Sigmoid colon (tissue), 7 donors: ENCODE measurements around the gene C19orf47. TPM values are rescaled to one million over a fixed set of nuclear protein-coding genes. Genes with fewer than 3 reads are reported as not detected.

Experiments used
- DNase-seq: peaks from one replicate; pipeline ENCODE4 v3.0.0-alpha.2; 2019
- H3K27ac ChIP-seq, 4 donors: fragments of 200-600 bp; sonication (generic); one replicate each; pipeline ENCODE4 v1.5.1; 2016 to 2019; ENCODE audit warnings: mild to moderate bottlenecking in 1 of 4
- H3K27me3 ChIP-seq, 3 donors: fragments of 200-600 bp; sonication (generic); one replicate each; pipeline ENCODE4 v1.5.1; 2019; ENCODE audit warnings: mild to moderate bottlenecking in 1 of 3
- H3K36me3 ChIP-seq, 4 donors: fragments of 200-600 bp; sonication (generic); one replicate each; pipeline ENCODE4 v1.5.1; 2016 to 2019
- H3K4me1 ChIP-seq, 4 donors: fragments of 200-600 bp; sonication (generic); one replicate each; pipeline ENCODE4 v1.5.1; 2017 to 2019
- H3K4me3 ChIP-seq, 4 donors: fragments of 200-600 bp; sonication (generic); one replicate each; pipeline ENCODE4 v1.5.1; 2017 to 2019; ENCODE audit warnings: mild to moderate bottlenecking in 2 of 4, moderate library complexity in 1 of 4
- H3K9me3 ChIP-seq, 4 donors: fragments of 200-600 bp in 3 of 4; sonication (generic) in 3 of 4; one replicate each; pipeline versions ENCODE4 v1.5.1 to v1.6.1; 2013 to 2019
- CTCF ChIP-seq, 4 experiments: fragments of 450-650 bp in 3 of 4; fragments of 200-600 bp in 1 of 4; IDR thresholded peaks; one replicate each; pipeline ENCODE4 v1.5.1; 2016 to 2019; ENCODE audit warnings: antibody characterized with exemption in 4 of 4, mild to moderate bottlenecking in 3 of 4, moderate library complexity in 2 of 4
- EP300 ChIP-seq, 4 donors: sonication (generic); formaldehyde crosslinking; IDR thresholded peaks; one replicate each; pipeline ENCODE4 v1.6.1; 2017; ENCODE audit warnings: antibody characterized with exemption in 4 of 4
- POLR2A ChIP-seq, 2 donors: fragments of 450-650 bp; IDR thresholded peaks; one replicate each; pipeline ENCODE4 v1.6.1; 2016; ENCODE audit warnings: antibody characterized with exemption in 2 of 2, mild to moderate bottlenecking in 2 of 2, moderate library complexity in 2 of 2
- POLR2AphosphoS5 ChIP-seq, 4 donors: sonication (generic); formaldehyde crosslinking; IDR thresholded peaks; one replicate each; pipeline ENCODE4 v1.6.1; 2017; ENCODE audit warnings: antibody characterized with exemption in 4 of 4
- WGBS, 2 donors: extraction: QIAGEN DNeasy Blood & Tissue Kit; methylation state at CpG; one replicate each; pipeline ENCODE4 v1.1.7; 2013; 5-methylcytosine and 5-hydroxymethylcytosine counted together
- intact Hi-C: fragments of 100-400 bp; cut with DNase I; formaldehyde crosslinking; loops from one replicate; pipeline ENCODE4 v1.15.1; 2023
- polyA plus RNA-seq, 3 donors: library from polyadenylated mRNA; stranded (reverse); fragments of 200-250 nt; gene quantifications; one replicate each; pipeline ENCODE4 v1.2.3, GENCODE V29; 2013
- small RNA-seq, 3 donors: library from RNA; depleted of rRNA; stranded (forward); fragments of <200 nt; gene quantifications; one replicate each; pipeline ENCODE3, GENCODE V24; 2016
- total RNA-seq, 4 donors: library from RNA; depleted of rRNA; stranded (reverse); fragments of >200 nt; gene quantifications; one replicate each; pipeline ENCODE4 v1.1.0, GENCODE V29; 2016
- donor health status: healthy with polysubstance abuse.
- donor health status: Bipolar disorder and iron deficiency.
- donor health status: healthy.

Gene C19orf47
- total and polyA plus RNA-seq, 7 donors, result 7.9 to 16.7 (median 10.5) TPM

- Histone ChIP-seq H3K4me1 (peaks cover 0 to 50% (median 41%) of the 10 kb centered on the region in 4 donors), H3K27ac (no peak overlapping the region), H3K9me3 (no peaks in the 10 kb centered on the region), H3K4me3 (no peak overlapping the region), H3K36me3 (no peaks in the 10 kb centered on the region), H3K27me3 (no peaks in the 10 kb centered on the region)
- intact Hi-C loops, result no loop called here
- TF ChIP-seq EP300 (IDR thresholded peaks at IDR 0.05) (no peak), CTCF (IDR thresholded peaks at IDR 0.05) (no peak), POLR2AphosphoS5 (IDR thresholded peaks at IDR 0.05) (no peak), POLR2A (IDR thresholded peaks at IDR 0.05) (no peak)
- 90 to 91% methylated on average over 4 of the region's 4 CpGs for WGBS, 2 donors
- no peak for DNase-seq
Measured at GRCh38 chr19:40271706-40272105, 76.5 kb downstream of the C19orf47 start.

GRCh38 chr19:40270362-40271089 is 77.7 kb downstream of the C19orf47 start:
- Histone ChIP-seq H3K36me3 (no peaks in the 10 kb centered on the region), H3K27ac (no peak overlapping the region), H3K4me1 (peaks cover 0 to 56% (median 47%) of the 10 kb centered on the region in 4 donors), H3K4me3 (no peak overlapping the region), H3K9me3 (no peaks in the 10 kb centered on the region), H3K27me3 (no peaks in the 10 kb centered on the region)
- 91 to 93% methylated on average over 12 of the region's 12 CpGs for WGBS, 2 donors
- DNase-seq, result no peak
- intact Hi-C loops, result no loop called here
- no peak for TF ChIP-seq EP300 (IDR thresholded peaks at IDR 0.05)
- TF ChIP-seq CTCF (IDR thresholded peaks at IDR 0.05), result no peak
- no peak for TF ChIP-seq POLR2A (IDR thresholded peaks at IDR 0.05)
- no peak for TF ChIP-seq POLR2AphosphoS5 (IDR thresholded peaks at IDR 0.05)

Small RNA genes lying within 50 kb of the gene (small RNA-seq; reads per million reads assigned to genes)
- 0.29 to 0.60 (median 0.54) reads per million in 3 donors for gene MIR641
- gene MIR6796, result 0 to 0.12 (median 0) reads per million in 3 donors
- 0 reads per million in 3 donors for gene RF00019
- 0 reads per million in 3 donors for gene RNU6-945P

Other genes starting within 250 kb of the C19orf47 start
- 10 to 100 TPM in 2 of 4 donors, 1 to 10 TPM in 2; 6.4 to 17.2 (median 10.5) TPM for gene MAP3K10, start 157.0 kb downstream of the C19orf47 start, total RNA-seq
- 1 to 10 TPM; 4.2 to 9.8 (median 4.2) TPM for gene MAP3K10, start 157.0 kb downstream of the C19orf47 start, polyA plus RNA-seq
- gene TTC9B, start 130.0 kb downstream of the C19orf47 start, total RNA-seq, result 1 to 10 TPM in 2 of 4 donors, not detected in 2; 1.1 to 5.0 TPM
- under 1 TPM in 1 of 3 donors, not detected in 2; 0.34 TPM for gene TTC9B, start 130.0 kb downstream of the C19orf47 start, polyA plus RNA-seq
- gene CCNP, start 121.7 kb downstream of the C19orf47 start, total RNA-seq, result not detected
- under 1 TPM in 1 of 3 donors, not detected in 2; 0.23 TPM for gene CCNP, start 121.7 kb downstream of the C19orf47 start, polyA plus RNA-seq
- gene AKT2, start 63.1 kb downstream of the C19orf47 start, total RNA-seq, result 10 to 100 TPM; 57.4 to 78.7 (median 76.3) TPM
- 100 to 1,000 TPM in 1 of 3 donors, 10 to 100 TPM in 2; 28.0 to 107 (median 31.2) TPM for gene AKT2, start 63.1 kb downstream of the C19orf47 start, polyA plus RNA-seq
- gene PLD3, start 298 bp upstream of the C19orf47 start, total RNA-seq, result 100 to 1,000 TPM; 164 to 270 (median 230) TPM
- gene PLD3, start 298 bp upstream of the C19orf47 start, polyA plus RNA-seq, result 100 to 1,000 TPM in 2 of 3 donors, 10 to 100 TPM in 1; 48.0 to 121 (median 118) TPM
- gene HIPK4, start 41.8 kb upstream of the C19orf47 start, total RNA-seq, result under 1 TPM in 2 of 4 donors, not detected in 2; 0.14 to 0.36 TPM
- gene HIPK4, start 41.8 kb upstream of the C19orf47 start, polyA plus RNA-seq, result under 1 TPM in 1 of 3 donors, not detected in 2; 0.06 TPM
- gene PRX, start 65.0 kb upstream of the C19orf47 start, total RNA-seq, result 1 to 10 TPM; 3.5 to 8.6 (median 5.0) TPM
- gene PRX, start 65.0 kb upstream of the C19orf47 start, polyA plus RNA-seq, result 1 to 10 TPM in 2 of 3 donors, under 1 TPM in 1; 0.69 to 2.0 (median 1.8) TPM
- gene SERTAD1, start 77.6 kb upstream of the C19orf47 start, total RNA-seq, result 10 to 100 TPM; 10.2 to 29.2 (median 15.7) TPM
- 10 to 100 TPM; 14.4 to 44.4 (median 24.0) TPM for gene SERTAD1, start 77.6 kb upstream of the C19orf47 start, polyA plus RNA-seq
- 10 to 100 TPM; 15.5 to 34.2 (median 26.0) TPM for gene SERTAD3, start 95.9 kb upstream of the C19orf47 start, total RNA-seq
- 10 to 100 TPM; 28.9 to 60.7 (median 30.4) TPM for gene SERTAD3, start 95.9 kb upstream of the C19orf47 start, polyA plus RNA-seq
- gene BLVRB, start 117.3 kb upstream of the C19orf47 start, total RNA-seq, result 100 to 1,000 TPM; 115 to 232 (median 210) TPM
- 100 to 1,000 TPM; 139 to 224 (median 196) TPM for gene BLVRB, start 117.3 kb upstream of the C19orf47 start, polyA plus RNA-seq
- gene SPTBN4, start 118.6 kb upstream of the C19orf47 start, total RNA-seq, result 1 to 10 TPM in 3 of 4 donors, under 1 TPM in 1; 0.99 to 5.0 (median 2.7) TPM
- gene SPTBN4, start 118.6 kb upstream of the C19orf47 start, polyA plus RNA-seq, result 1 to 10 TPM in 1 of 3 donors, under 1 TPM in 1, not detected in 1; 0.23 to 1.3 TPM
- 10 to 100 TPM; 15.9 to 36.3 (median 33.8) TPM for gene SHKBP1, start 228.5 kb upstream of the C19orf47 start, total RNA-seq
- 10 to 100 TPM; 50.2 to 81.0 (median 52.9) TPM for gene SHKBP1, start 228.5 kb upstream of the C19orf47 start, polyA plus RNA-seq